HL-60 (cell line): ENCODE data around the gene TBR1.

Source experiments
- DNase-seq, 2 experiments: peaks; one replicate each; pipeline ENCODE4 v3.0.0-alpha.2; 2010 to 2020; ENCODE audit warnings: low read depth in 1 of 2, low spot score in 1 of 2
- H3K27ac ChIP-seq: fragments of 250-450 bp; sonication (Bioruptor Pico); replicated peaks from 2 replicates; pipeline ENCODE4 v1.5.1; 2020; ENCODE audit warnings: mild to moderate bottlenecking, moderate library complexity
- H3K27me3 ChIP-seq: fragments of 250-450 bp; sonication (Bioruptor Pico); 2 replicates; pipeline ENCODE4 v1.5.1; 2021; ENCODE audit warnings: mild to moderate bottlenecking, moderate library complexity; ENCODE audit not compliant: insufficient read depth, poor library complexity, severe bottlenecking
- H3K4me3 ChIP-seq: replicated peaks from 2 replicates; pipeline ENCODE4 v1.5.1; 2011; ENCODE audit warnings: mild to moderate bottlenecking, control low read depth, low read length; ENCODE audit not compliant: insufficient read depth
- CTCF ChIP-seq: IDR thresholded peaks from one replicate; pipeline ENCODE4 v1.5.1; 2011; ENCODE audit warnings: low read length, control low read depth, inconsistent platforms; ENCODE audit not compliant: insufficient read depth
- GABPA ChIP-seq: IDR thresholded peaks from 2 replicates; pipeline ENCODE4 v1.6.1; 2012; ENCODE audit warnings: low read depth
- POLR2AphosphoS5 ChIP-seq: IDR thresholded peaks from 2 replicates; pipeline ENCODE4 v1.6.1; 2012; ENCODE audit warnings: low read depth
- REST ChIP-seq: IDR thresholded peaks from 2 replicates; pipeline ENCODE4 v1.6.1; 2012; ENCODE audit warnings: low read depth; ENCODE audit not compliant: insufficient replicate concordance
- SPI1 ChIP-seq: IDR thresholded peaks from 2 replicates; pipeline ENCODE4 v1.6.1; 2012; ENCODE audit warnings: low read depth, mild to moderate bottlenecking, borderline replicate concordance
- long read RNA-seq: library from polyadenylated mRNA; unstranded; transcript quantifications from one replicate; pipeline ENCODE4 v2.0.0, GENCODE V29; 2020

TBR1 gene
- long read RNA-seq: 0 reads

GRCh38 chr2:161415987-161416707, at the start of gene TBR1:
Gene TBR1, plus strand, starts transcription at chr2:161416297. Its CDS starts 114 bp downstream, at chr2:161416411.
- Histone ChIP-seq H3K27me3 (peaks cover 70% of the 10 kb centered on the region), H3K27ac (no peak within 1 kb of the TSS), H3K4me3 (no peak within 1 kb of the TSS)
- no peak for DNase-seq
- TF ChIP-seq GABPA (no peak), REST (no peak), CTCF (no peak), POLR2AphosphoS5 (no peak), SPI1 (no peak)

- Histone ChIP-seq H3K27me3 (no peaks in the 10 kb centered on the region), H3K4me3 (no peak overlapping the region), H3K27ac (no peak overlapping the region)
- DNase-seq: no peak
- TF ChIP-seq SPI1: no peak
- no peak for TF ChIP-seq CTCF
- TF ChIP-seq POLR2AphosphoS5: no peak
- TF ChIP-seq REST: no peak
- no peak for TF ChIP-seq GABPA
Observed at GRCh38 chr2:161367675-161368074, 48.4 kb upstream of the TBR1 start.

- Histone ChIP-seq H3K27ac (no peak overlapping the region), H3K27me3 (no peaks in the 10 kb centered on the region), H3K4me3 (no peak overlapping the region)
- TF ChIP-seq CTCF: no peak
- no peak for TF ChIP-seq POLR2AphosphoS5
- DNase-seq: no peak
Observed at GRCh38 chr2:161369311-161369710, 46.8 kb upstream of the TBR1 start.

- no peak for TF ChIP-seq CTCF
- TF ChIP-seq GABPA: no peak
- TF ChIP-seq REST: no peak
- no peak for TF ChIP-seq POLR2AphosphoS5
- no peak for TF ChIP-seq SPI1
- Histone ChIP-seq H3K27me3 (no peaks in the 10 kb centered on the region), H3K4me3 (no peak overlapping the region), H3K27ac (no peak overlapping the region)
- no peak for DNase-seq
Observed at GRCh38 chr2:161370981-161371380, 45.1 kb upstream of the TBR1 start.
